Endothelial cell of umbilical vein (primary cell): Measurements from ENCODE around the gene RAD51B. TPM values are rescaled to one million over a fixed set of nuclear protein-coding genes. Genes with fewer than 3 reads are reported as not detected.

Experiments
- BruUV-seq: library from RNA; stranded (reverse); fragments of 400-500 nt; replicated peaks from 2 replicates; lab custom pipeline; 2021; lab: Mats Ljungman, UMichigan
- CTCF ChIA-PET: fragments of 300-600, 350-600 bp; sonication (Branson Sonifier 250); formaldehyde crosslinking; loops from one replicate; lab custom pipeline; 2021; ENCODE audit warnings: antibody characterized with exemption, inconsistent platforms; lab: Charles Lee
- POLR2A ChIA-PET: fragments of 300-600, 350-600 bp; sonication (Branson Sonifier 250); formaldehyde crosslinking; loops from one replicate; lab custom pipeline; 2021; ENCODE audit warnings: antibody characterized with exemption, inconsistent platforms; lab: Charles Lee
- DNase-seq: peaks from one replicate; pipeline ENCODE4 v3.0.0-alpha.2; 2011; ENCODE audit warnings: low read depth, low spot score
- FAIRE-seq: peaks from 2 replicates; lab custom pipeline; 2011; peaks lifted over from hg19 to GRCh38; lab: Jason Lieb, UNC
- H2AFZ ChIP-seq: 2 replicates; pipeline ENCODE4 v1.6.0; 2012; ENCODE audit warnings: low read depth, low read length, control low read depth, inconsistent platforms
- H3K27ac ChIP-seq: 2 replicates; pipeline ENCODE4 v1.5.1; 2011; ENCODE audit warnings: low read depth, mild to moderate bottlenecking, control low read depth, low read length, moderate library complexity; ENCODE audit not compliant: insufficient read depth
- H3K27me3 ChIP-seq, 2 experiments: 2 replicates each; pipeline versions ENCODE4 v1.6.0 to v1.6.1; 2011; ENCODE audit warnings: low read length in 2 of 2, mixed read lengths in 1 of 2; ENCODE audit not compliant: control insufficient read depth in 2 of 2, insufficient read depth in 2 of 2
- H3K36me3 ChIP-seq, 2 experiments: 2 replicates in 1 of 2; 3 replicates in 1 of 2; pipeline ENCODE4 v1.5.1; 2011; ENCODE audit warnings: low read length in 2 of 2, mild to moderate bottlenecking in 1 of 2, moderate library complexity in 1 of 2; ENCODE audit not compliant: control insufficient read depth in 2 of 2, insufficient read depth in 2 of 2; ENCODE audit errors: extremely low read depth in 1 of 2
- H3K4me1 ChIP-seq: 3 replicates; pipeline ENCODE4 v1.5.1; 2011; ENCODE audit warnings: mild to moderate bottlenecking, low read length; ENCODE audit not compliant: control insufficient read depth, insufficient read depth; ENCODE audit errors: extremely low read depth
- H3K4me2 ChIP-seq: 2 replicates; pipeline ENCODE4 v1.6.1; 2011; ENCODE audit warnings: low read length, control low read depth, mixed read lengths; ENCODE audit not compliant: insufficient read depth
- H3K4me3 ChIP-seq, 3 experiments: fragments of 200-600 bp in 1 of 3; sonication (generic), shearing (Covaris generic) in 1 of 3; replicated peaks in 1 of 3; 2 replicates each; pipeline ENCODE4 v1.5.1; 2011 to 2016; ENCODE audit warnings: control low read depth in 3 of 3, low read length in 3 of 3, mild to moderate bottlenecking in 2 of 3, inconsistent platforms in 1 of 3, low read depth in 1 of 3, moderate library complexity in 1 of 3; ENCODE audit not compliant: insufficient read depth in 1 of 3
- H3K79me2 ChIP-seq: 2 replicates; pipeline ENCODE4 v1.6.0; 2012; ENCODE audit warnings: low read length, inconsistent platforms; ENCODE audit not compliant: control insufficient read depth, insufficient read depth
- H3K9ac ChIP-seq: replicated peaks from 2 replicates; pipeline ENCODE3; 2011; ENCODE audit warnings: low read length, control low read depth; ENCODE audit not compliant: insufficient read depth; ENCODE audit errors: extremely low read depth
- H3K9me1 ChIP-seq: replicated peaks from 3 replicates; pipeline ENCODE4 v1.6.0; 2011; ENCODE audit warnings: mild to moderate bottlenecking, low read length; ENCODE audit not compliant: control insufficient read depth, insufficient read depth; ENCODE audit errors: extremely low read depth
- H3K9me3 ChIP-seq: replicated peaks from 2 replicates; pipeline ENCODE4 v1.5.1; 2012; ENCODE audit warnings: low read length, inconsistent platforms; ENCODE audit not compliant: control insufficient read depth, insufficient read depth
- H4K20me1 ChIP-seq: replicated peaks from 2 replicates; pipeline ENCODE3; 2011; ENCODE audit warnings: mild to moderate bottlenecking, low read length; ENCODE audit not compliant: control insufficient read depth, insufficient read depth; ENCODE audit errors: extremely low read depth
- CTCF ChIP-seq, 2 donors: IDR thresholded peaks; 1 replicate in 1 of 2; 2 replicates in 1 of 2; pipeline ENCODE4 v1.5.1; 2011; ENCODE audit warnings: low read length in 2 of 2, mild to moderate bottlenecking in 2 of 2, moderate library complexity in 2 of 2, control low read depth in 1 of 2, inconsistent platforms in 1 of 2, low read depth in 1 of 2; ENCODE audit not compliant: insufficient read depth in 1 of 2; ENCODE audit errors: extremely low read depth in 1 of 2
- EZH2 ChIP-seq: IDR thresholded peaks from 2 replicates; pipeline ENCODE4 v1.6.1; 2012; ENCODE audit warnings: borderline replicate concordance, low read depth, mild to moderate bottlenecking, moderate library complexity, low read length, inconsistent platforms; ENCODE audit not compliant: severe bottlenecking
- FOS ChIP-seq: IDR thresholded peaks from 2 replicates; pipeline ENCODE4 v1.6.1; 2011; ENCODE audit warnings: mild to moderate bottlenecking, low read length, moderate library complexity, borderline replicate concordance; ENCODE audit not compliant: insufficient read depth
- GATA2 ChIP-seq: IDR thresholded peaks from 2 replicates; pipeline ENCODE4 v1.7.0; 2011; ENCODE audit warnings: low read depth, mild to moderate bottlenecking, moderate library complexity, mixed read lengths, low read length; ENCODE audit not compliant: insufficient read length, insufficient read depth
- JUN ChIP-seq: IDR thresholded peaks from 2 replicates; pipeline ENCODE4 v1.6.1; 2011; ENCODE audit warnings: borderline replicate concordance, low read depth; ENCODE audit not compliant: insufficient read length, insufficient read depth
- MAX ChIP-seq: IDR thresholded peaks from 2 replicates; pipeline ENCODE4 v1.6.1; 2011; ENCODE audit not compliant: insufficient read depth, insufficient read length
- MYC ChIP-seq: IDR thresholded peaks from one replicate; pipeline ENCODE4 v1.6.1; 2011; ENCODE audit warnings: mild to moderate bottlenecking, low read depth, low read length
- POLR2A ChIP-seq: IDR thresholded peaks from 2 replicates; pipeline ENCODE4 v1.6.1; 2012; ENCODE audit warnings: low read depth, mild to moderate bottlenecking, control low read depth, low read length
- POLR2AphosphoS5 ChIP-seq: IDR thresholded peaks from 2 replicates; pipeline ENCODE4 v1.6.1; 2012; ENCODE audit warnings: low read depth, mild to moderate bottlenecking, control low read depth, low read length, moderate library complexity; ENCODE audit not compliant: insufficient read depth
- dilution Hi-C: fragments of 300-500 bp; cut with MboI; formaldehyde crosslinking; loops from one replicate; pipeline ENCODE4 v1.15.0; 2019; ENCODE audit warnings: low sequenced_read_pairs; ENCODE audit not compliant: extremely low pct_ligation_motif_present
- intact Hi-C: fragments of 100-400 bp; cut with micrococcal nuclease; formaldehyde crosslinking; loops from one replicate; pipeline ENCODE4 v1.10.0; 2022
- polyA plus RNA-seq, 4 experiments: library from polyadenylated mRNA; depleted of rRNA in 3 of 4; stranded (reverse) in 3 of 4; unstranded in 1 of 4; fragments of >200 nt; gene quantifications; 2 replicates each; pipeline versions ENCODE4 v1.2.1 to v1.2.3, GENCODE V29; 2011 to 2012; ENCODE audit warnings: missing spikeins in 1 of 4
- total RNA-seq: library from RNA; stranded (reverse); gene quantifications from 2 replicates; pipeline ENCODE4 v1.2.3, GENCODE V29; 2021

The RAD51B gene
- total and polyA plus RNA-seq, 2 donors (not counting 3 experiments of a cell fraction or from before 2014, with no cell fraction given) = 3.9 to 19.0 TPM

GRCh38 chr14:68211886-68212285 lies 392.3 kb downstream of the RAD51B start:
- no peak for DNase-seq
- FAIRE-seq = no peak
- H3K9ac ChIP-seq = no peak overlapping the region
- H3K9me3 ChIP-seq = no peaks in the 10 kb centered on the region
- no peak overlapping the region for H3K27ac ChIP-seq
- no peak overlapping the region for H3K4me2 ChIP-seq
- intact Hi-C loops (no loop called here), dilution Hi-C loops (no loop called here)
- H3K79me2 ChIP-seq = no peaks in the 10 kb centered on the region
- H3K9me1 ChIP-seq = no peaks in the 10 kb centered on the region
- no peaks in the 10 kb centered on the region for H4K20me1 ChIP-seq
- POLR2A ChIA-PET = interaction anchor here (0.6 kb wide), 1 partner anchor 577 kb away, joined by 3 read pairs; no protein-coding TSS in a partner anchor
- no peaks in the 10 kb centered on the region for H3K27me3 ChIP-seq
- H2AFZ ChIP-seq = no peak overlapping the region
- CTCF ChIA-PET = no interaction called here
- H3K36me3 ChIP-seq = no peaks in the 10 kb centered on the region
- peaks cover 9% of the 10 kb centered on the region for H3K4me1 ChIP-seq
- H3K4me3 ChIP-seq = no peak overlapping the region
- BruUV-seq = no TSS peak
- TF ChIP-seq POLR2AphosphoS5 (no peak), MYC (no peak), POLR2A (no peak), FOS (no peak), EZH2 (no peak), JUN (no peak), CTCF (IDR thresholded peaks at IDR 0.05; ENCODE audit: extremely low read depth in 1 of 2, insufficient read depth in 1 of 2, low read depth in 1 of 2, low read length in 2 of 2) (no peak), GATA2 (no peak), MAX (no peak)
